Ovary (tissue), 3 donors: ENCODE results near the gene NIM1K.

Source experiments
- CTCF ChIP-seq, 3 donors: fragments of 450-650 bp in 2 of 3; fragments of 200-600 bp in 1 of 3; IDR thresholded peaks; one replicate each; pipeline versions ENCODE4 v1.5.1 to v1.8.0; 2016 to 2022; ENCODE audit warnings: antibody characterized with exemption in 3 of 3, mild to moderate bottlenecking in 1 of 3
- POLR2A ChIP-seq: fragments of 450-650 bp; IDR thresholded peaks from one replicate; pipeline ENCODE4 v1.6.1; 2017; ENCODE audit warnings: antibody characterized with exemption, mild to moderate bottlenecking, moderate library complexity
- donor health status: DM: no; HTN: no; CAD: no.

GRCh38 chr5:43203373-43203772 lies 11.3 kb downstream of the NIM1K start:
- TF ChIP-seq CTCF (IDR thresholded peaks at IDR 0.05) (no peak), POLR2A (no peak)
